Activated B cell treated with CpG ODN at 0.5 μM for 24 hours (primary cell): ENCODE measurements around the gene PLS1. TPM values are rescaled to one million over a fixed set of nuclear protein-coding genes. Genes with fewer than 3 reads are reported as not detected.

Experiments
- ATAC-seq: fragments of 200-7000 bp; cut with Tn5 transposase; one replicate; pipeline ENCODE4 v1.10.0; 2021; ENCODE audit warnings: low read depth, mild to moderate bottlenecking, moderate library complexity
- CTCF ChIA-PET: fragments of 350-600 bp; sonication (Branson Sonifier 250); formaldehyde crosslinking; loops from one replicate; lab custom pipeline; 2021; ENCODE audit warnings: antibody characterized with exemption; lab: Charles Lee
- POLR2A ChIA-PET: fragments of 350-600 bp; sonication (Branson Sonifier 250); formaldehyde crosslinking; loops from one replicate; lab custom pipeline; 2021; ENCODE audit warnings: antibody characterized with exemption; lab: Charles Lee
- DNase-seq: peaks from one replicate; pipeline ENCODE4 v3.0.0; 2022
- H3K27ac Mint-ChIP-seq: one replicate; pipeline ENCODE4 v1.8.0; 2020; ENCODE audit warnings: mixed read lengths
- H3K27me3 Mint-ChIP-seq: one replicate; pipeline ENCODE4 v1.8.0; 2021; ENCODE audit warnings: mixed read lengths
- H3K36me3 Mint-ChIP-seq: one replicate; pipeline ENCODE4 v1.8.0; 2021; ENCODE audit warnings: low read depth, mixed read lengths
- H3K4me1 Mint-ChIP-seq: one replicate; pipeline ENCODE4 v1.8.0; 2021; ENCODE audit warnings: mixed read lengths
- H3K4me3 Mint-ChIP-seq: one replicate; pipeline ENCODE4 v1.8.0; 2020; ENCODE audit warnings: mild to moderate bottlenecking, mixed read lengths
- H3K9me3 Mint-ChIP-seq: one replicate; pipeline ENCODE4 v1.8.0; 2020; ENCODE audit warnings: mixed read lengths
- intact Hi-C: fragments of 100-400 bp; cut with micrococcal nuclease; formaldehyde crosslinking; loops from one replicate; pipeline ENCODE4 v1.15.1; 2024
- total RNA-seq: library from RNA; stranded (reverse); gene quantifications from 2 replicates; pipeline ENCODE4 v1.2.3, GENCODE V29; 2022
- TF ChIP-seq, protein P1 (sequence below): fragments of 200-600 bp; IDR thresholded peaks from one replicate; pipeline ENCODE4 v1.8.0; 2022; ENCODE audit warnings: antibody characterized with exemption, mild to moderate bottlenecking

Gene PLS1
- total RNA-seq, 1 donor from 2014 or later: 0.91 TPM

DNA sequence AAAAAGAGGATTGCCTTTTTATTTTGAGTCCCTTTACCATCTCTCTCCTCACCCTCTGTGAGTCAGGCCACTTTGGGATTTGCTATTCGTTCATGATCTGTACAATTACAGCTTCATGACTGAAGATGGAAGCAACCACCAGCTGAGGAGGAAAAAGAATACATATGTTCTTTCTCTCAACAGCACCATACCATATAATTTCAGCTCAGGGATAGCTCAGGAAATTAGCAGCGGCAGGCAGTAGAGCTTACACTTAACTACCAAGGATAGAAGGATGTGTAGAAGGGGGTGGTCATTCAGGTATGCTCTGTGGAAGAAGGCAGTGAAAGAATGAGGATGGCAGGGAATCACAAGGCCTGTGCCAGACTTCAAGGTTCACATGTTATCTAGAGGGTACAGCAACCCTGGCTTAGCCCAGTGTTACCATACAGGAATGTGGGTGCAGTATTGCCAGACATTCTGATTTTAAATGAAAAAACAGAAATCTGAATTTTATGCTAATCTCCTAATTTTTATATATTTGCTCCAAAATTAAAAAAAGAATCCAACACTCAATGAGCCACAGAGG lies 17.9 kb downstream of the PLS1 start:
- intact Hi-C loops: no loop called here
- TF ChIP-seq, protein P1, sequence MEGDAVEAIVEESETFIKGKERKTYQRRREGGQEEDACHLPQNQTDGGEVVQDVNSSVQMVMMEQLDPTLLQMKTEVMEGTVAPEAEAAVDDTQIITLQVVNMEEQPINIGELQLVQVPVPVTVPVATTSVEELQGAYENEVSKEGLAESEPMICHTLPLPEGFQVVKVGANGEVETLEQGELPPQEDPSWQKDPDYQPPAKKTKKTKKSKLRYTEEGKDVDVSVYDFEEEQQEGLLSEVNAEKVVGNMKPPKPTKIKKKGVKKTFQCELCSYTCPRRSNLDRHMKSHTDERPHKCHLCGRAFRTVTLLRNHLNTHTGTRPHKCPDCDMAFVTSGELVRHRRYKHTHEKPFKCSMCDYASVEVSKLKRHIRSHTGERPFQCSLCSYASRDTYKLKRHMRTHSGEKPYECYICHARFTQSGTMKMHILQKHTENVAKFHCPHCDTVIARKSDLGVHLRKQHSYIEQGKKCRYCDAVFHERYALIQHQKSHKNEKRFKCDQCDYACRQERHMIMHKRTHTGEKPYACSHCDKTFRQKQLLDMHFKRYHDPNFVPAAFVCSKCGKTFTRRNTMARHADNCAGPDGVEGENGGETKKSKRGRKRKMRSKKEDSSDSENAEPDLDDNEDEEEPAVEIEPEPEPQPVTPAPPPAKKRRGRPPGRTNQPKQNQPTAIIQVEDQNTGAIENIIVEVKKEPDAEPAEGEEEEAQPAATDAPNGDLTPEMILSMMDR: no peak
- ChIA-PET POLR2A (no interaction called here), CTCF (no interaction called here)
- H3K4me3 Mint-ChIP-seq: no peak overlapping the region
- H3K36me3 Mint-ChIP-seq: no peaks in the 10 kb centered on the region
- no peaks in the 10 kb centered on the region for H3K27me3 Mint-ChIP-seq
- no peak overlapping the region for H3K27ac Mint-ChIP-seq
- ATAC-seq (no peak), DNase-seq (no peak)
- no peaks in the 10 kb centered on the region for H3K4me1 Mint-ChIP-seq
- no peaks in the 10 kb centered on the region for H3K9me3 Mint-ChIP-seq

GRCh38 chr3:142615171-142615570 lies 19.0 kb downstream of the PLS1 start:
- TF ChIP-seq, protein P1: no peak
- no peak overlapping the region for H3K27ac Mint-ChIP-seq
- ChIA-PET POLR2A (no interaction called here), CTCF (no interaction called here)
- intact Hi-C loops: no loop called here
- H3K4me3 Mint-ChIP-seq: no peak overlapping the region
- DNase-seq: no peak
- ATAC-seq: no peak
- H3K4me1 Mint-ChIP-seq: no peaks in the 10 kb centered on the region
- no peaks in the 10 kb centered on the region for H3K27me3 Mint-ChIP-seq
- H3K9me3 Mint-ChIP-seq: no peaks in the 10 kb centered on the region
- no peaks in the 10 kb centered on the region for H3K36me3 Mint-ChIP-seq

GRCh38 chr3:142618917-142619461 lies 22.8 kb downstream of the PLS1 start:
- no peaks in the 10 kb centered on the region for H3K9me3 Mint-ChIP-seq
- TF ChIP-seq, protein P1: no peak
- intact Hi-C loops: no loop called here

DNA sequence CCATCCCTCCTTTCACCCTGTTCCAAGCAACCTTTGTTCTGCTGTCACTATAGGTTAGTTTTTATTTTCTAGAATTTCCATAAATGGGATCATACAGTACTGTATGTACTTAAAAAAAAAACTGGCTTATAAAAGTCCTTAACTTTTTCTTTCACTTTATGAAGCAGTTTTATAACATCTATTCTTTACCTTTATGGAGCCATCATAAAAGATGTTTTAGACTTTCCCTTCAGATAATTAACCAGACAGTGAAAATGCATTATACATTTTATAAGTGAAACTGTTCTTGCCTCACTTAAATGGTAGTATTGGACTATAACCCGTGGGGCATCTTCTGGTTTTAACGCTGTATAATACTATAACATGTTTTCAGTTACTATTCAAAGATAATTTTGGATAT lies 26.2 kb downstream of the PLS1 start:
- TF ChIP-seq, protein P1: no peak
- no peaks in the 10 kb centered on the region for H3K27me3 Mint-ChIP-seq
- POLR2A ChIA-PET: no interaction called here
- CTCF ChIA-PET: no interaction called here
- ATAC-seq (no peak), DNase-seq (no peak)
- intact Hi-C loops: no loop called here
- no peaks in the 10 kb centered on the region for H3K36me3 Mint-ChIP-seq
- H3K4me3 Mint-ChIP-seq: no peak overlapping the region
- no peaks in the 10 kb centered on the region for H3K4me1 Mint-ChIP-seq
- H3K9me3 Mint-ChIP-seq: no peaks in the 10 kb centered on the region
- H3K27ac Mint-ChIP-seq: no peak overlapping the region

More at GRCh38 chr3:142618917-142619461, 22.8 kb downstream of the PLS1 start:
- no peaks in the 10 kb centered on the region for H3K27me3 Mint-ChIP-seq
- DNase-seq (no peak), ATAC-seq (no peak)
- H3K4me3 Mint-ChIP-seq: no peak overlapping the region
- H3K27ac Mint-ChIP-seq: no peak overlapping the region
- no peaks in the 10 kb centered on the region for H3K4me1 Mint-ChIP-seq
- ChIA-PET POLR2A (no interaction called here), CTCF (no interaction called here)
- H3K36me3 Mint-ChIP-seq: no peaks in the 10 kb centered on the region

DNA sequence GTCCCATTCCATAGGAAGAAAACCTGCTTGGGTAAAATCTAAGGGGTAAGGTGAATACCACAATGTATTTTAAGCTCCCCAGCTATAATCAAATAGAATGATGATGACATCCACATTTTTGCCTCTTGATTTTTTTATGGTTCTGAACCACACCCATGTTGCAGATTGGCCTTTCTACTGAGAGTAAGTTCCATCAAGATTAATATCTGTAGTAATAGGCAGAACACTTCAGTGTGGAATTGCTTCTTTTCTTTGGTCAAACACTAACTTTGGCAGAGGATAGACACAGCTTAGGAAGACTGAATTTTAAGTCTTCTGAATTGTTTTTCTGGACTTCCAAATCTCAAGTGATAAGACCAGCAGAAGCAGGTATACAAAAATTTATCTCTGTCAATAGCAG lies 27.0 kb downstream of the PLS1 start:
- TF ChIP-seq, protein P1: no peak
- Mint-ChIP-seq H3K4me1 (no peaks in the 10 kb centered on the region), H3K27ac (no peak overlapping the region), H3K9me3 (no peaks in the 10 kb centered on the region), H3K27me3 (no peaks in the 10 kb centered on the region), H3K36me3 (no peaks in the 10 kb centered on the region), H3K4me3 (no peak overlapping the region)
- intact Hi-C loops: no loop called here
- no peak for ATAC-seq
- POLR2A ChIA-PET: no interaction called here
- no peak for DNase-seq
- CTCF ChIA-PET: no interaction called here
